Cardiac muscle cell (in vitro differentiated cells and primary cell): ENCODE data around the gene ANAPC13. TPM values are rescaled to one million over a fixed set of nuclear protein-coding genes. Genes with fewer than 3 reads are reported as not detected.
A peak's percentile ranks its signal among the peaks of the same experiment; 100 is the strongest.

ENCODE experiments used
- DNase-seq, 2 donors: peaks; one replicate each; pipeline versions ENCODE4 v3.0.0 to v3.0.0-alpha.2; 2010 to 2017; ENCODE audit warnings: low read depth in 1 of 2, low spot score in 1 of 2
- H3K27ac ChIP-seq: fragments of 200-600 bp; sonication (generic); 2 replicates; pipeline ENCODE4 v1.5.1; 2016
- H3K27me3 ChIP-seq: fragments of 200-600 bp; sonication (generic); 2 replicates; pipeline ENCODE4 v1.6.0; 2016; ENCODE audit warnings: control low read depth
- H3K36me3 ChIP-seq: fragments of 200-600 bp; sonication (generic); 2 replicates; pipeline ENCODE4 v1.5.1; 2016; ENCODE audit warnings: control low read depth
- H3K4me1 ChIP-seq: fragments of 200-600 bp; sonication (generic); 2 replicates; pipeline ENCODE4 v1.8.1; 2017; ENCODE audit warnings: low read depth, mild to moderate bottlenecking, mixed run types
- H3K4me3 ChIP-seq: fragments of 200-600 bp; sonication (generic); 2 replicates; pipeline ENCODE4 v1.5.1; 2016; ENCODE audit warnings: mild to moderate bottlenecking
- H3K9me3 ChIP-seq: fragments of 200-600 bp; sonication (generic); 2 replicates; pipeline ENCODE4 v1.5.1; 2017; ENCODE audit warnings: low read depth, mild to moderate bottlenecking, control low read depth
- polyA plus RNA-seq: library from polyadenylated mRNA; unstranded; fragments of >200 nt; fragmentation: Nextera tagmentation; extraction: Ambion mirVana; gene quantifications from 2 replicates; pipeline ENCODE4 v1.2.1, GENCODE V29; 2016
- total RNA-seq: library from RNA; depleted of rRNA; stranded (reverse); fragments of >200 nt; gene quantifications from 2 replicates; pipeline ENCODE4 v1.2.3, GENCODE V29; 2016
- TF ChIP-seq, protein P1 (sequence below): IDR thresholded peaks from 2 replicates; pipeline ENCODE4 v1.5.1; 2012; ENCODE audit warnings: low read depth, mild to moderate bottlenecking, low read length

Gene ANAPC13, protein sequence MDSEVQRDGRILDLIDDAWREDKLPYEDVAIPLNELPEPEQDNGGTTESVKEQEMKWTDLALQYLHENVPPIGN
- total RNA-seq: 44.9 and 49.6 TPM in 2 replicates
- 145 and 157 TPM in 2 replicates for polyA plus RNA-seq

- TF ChIP-seq, protein P1, sequence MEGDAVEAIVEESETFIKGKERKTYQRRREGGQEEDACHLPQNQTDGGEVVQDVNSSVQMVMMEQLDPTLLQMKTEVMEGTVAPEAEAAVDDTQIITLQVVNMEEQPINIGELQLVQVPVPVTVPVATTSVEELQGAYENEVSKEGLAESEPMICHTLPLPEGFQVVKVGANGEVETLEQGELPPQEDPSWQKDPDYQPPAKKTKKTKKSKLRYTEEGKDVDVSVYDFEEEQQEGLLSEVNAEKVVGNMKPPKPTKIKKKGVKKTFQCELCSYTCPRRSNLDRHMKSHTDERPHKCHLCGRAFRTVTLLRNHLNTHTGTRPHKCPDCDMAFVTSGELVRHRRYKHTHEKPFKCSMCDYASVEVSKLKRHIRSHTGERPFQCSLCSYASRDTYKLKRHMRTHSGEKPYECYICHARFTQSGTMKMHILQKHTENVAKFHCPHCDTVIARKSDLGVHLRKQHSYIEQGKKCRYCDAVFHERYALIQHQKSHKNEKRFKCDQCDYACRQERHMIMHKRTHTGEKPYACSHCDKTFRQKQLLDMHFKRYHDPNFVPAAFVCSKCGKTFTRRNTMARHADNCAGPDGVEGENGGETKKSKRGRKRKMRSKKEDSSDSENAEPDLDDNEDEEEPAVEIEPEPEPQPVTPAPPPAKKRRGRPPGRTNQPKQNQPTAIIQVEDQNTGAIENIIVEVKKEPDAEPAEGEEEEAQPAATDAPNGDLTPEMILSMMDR: no peak
- DNase-seq: peak; percentile 97 to 100
- Histone ChIP-seq H3K36me3 (peaks cover 15% of the 10 kb centered on the region), H3K4me1 (peaks cover 17% of the 10 kb centered on the region), H3K27me3 (no peaks in the 10 kb centered on the region), H3K4me3 (peak within 1 kb of the TSS; percentile 69), H3K27ac (peak within 1 kb of the TSS; percentile 91), H3K9me3 (no peaks in the 10 kb centered on the region)
Measured at GRCh38 chr3:134485718-134486576, at the start of gene ANAPC13, which contains the start of gene CEP63. ANAPC13 (minus strand) TSS chr3:134485985; CDS start chr3:134482904, 3,081 bp downstream. CEP63 (plus strand) TSS chr3:134486057; CDS start chr3:134495321, 9,264 bp downstream.

- DNase-seq: no peak
- H3K36me3 ChIP-seq: peaks cover 5% of the 10 kb centered on the region
Measured at GRCh38 chr3:134535186-134535970, 49.6 kb upstream of the ANAPC13 start.

GRCh38 chr3:134533493-134533892 is 47.7 kb upstream of the ANAPC13 start:
- peaks cover 8% of the 10 kb centered on the region for H3K4me1 ChIP-seq
- DNase-seq: no peak
- H3K36me3 ChIP-seq: no peaks in the 10 kb centered on the region
- H3K27ac ChIP-seq: no peak overlapping the region
- TF ChIP-seq, protein P1: no peak
- H3K9me3 ChIP-seq: no peaks in the 10 kb centered on the region
- H3K4me3 ChIP-seq: no peak overlapping the region
- no peaks in the 10 kb centered on the region for H3K27me3 ChIP-seq

More at GRCh38 chr3:134535186-134535970, 49.6 kb upstream of the ANAPC13 start:
- TF ChIP-seq, protein P1: no peak
- Histone ChIP-seq H3K4me1 (peaks cover 4% of the 10 kb centered on the region), H3K4me3 (no peak overlapping the region), H3K27me3 (no peaks in the 10 kb centered on the region), H3K27ac (no peak overlapping the region), H3K9me3 (no peaks in the 10 kb centered on the region)

- peaks cover 4% of the 10 kb centered on the region for H3K4me1 ChIP-seq
- no peaks in the 10 kb centered on the region for H3K27me3 ChIP-seq
- H3K9me3 ChIP-seq: no peaks in the 10 kb centered on the region
- no peak overlapping the region for H3K4me3 ChIP-seq
- TF ChIP-seq, protein P1: no peak
- DNase-seq: no peak
- no peaks in the 10 kb centered on the region for H3K36me3 ChIP-seq
- no peak overlapping the region for H3K27ac ChIP-seq
Measured at GRCh38 chr3:134527538-134528186, 41.9 kb upstream of the ANAPC13 start.

- H3K9me3 ChIP-seq: no peaks in the 10 kb centered on the region
- no peaks in the 10 kb centered on the region for H3K36me3 ChIP-seq
- no peaks in the 10 kb centered on the region for H3K27me3 ChIP-seq
- DNase-seq: peak in 1 of 2 donors; percentile 7
- peaks cover 4% of the 10 kb centered on the region for H3K4me1 ChIP-seq
- TF ChIP-seq, protein P1: peak; percentile 17
- no peak overlapping the region for H3K27ac ChIP-seq
- no peak overlapping the region for H3K4me3 ChIP-seq
Measured at GRCh38 chr3:134527037-134527436, 41.3 kb upstream of the ANAPC13 start.
